GM12892 (cell line): ENCODE measurements around the gene PLBD2.
A peak's percentile ranks its signal among the peaks of the same experiment; 100 is the strongest.

Source experiments
- DNase-seq: peaks from one replicate; pipeline ENCODE4 v3.0.0; 2011; ENCODE audit not compliant: insufficient read length
- FAIRE-seq: peaks from 2 replicates; lab custom pipeline; 2011; peaks lifted over from hg19 to GRCh38; lab: Jason Lieb, UNC
- POLR2A ChIP-seq: IDR thresholded peaks from 2 replicates; pipeline ENCODE4 v1.6.1; 2011; ENCODE audit warnings: low read depth, low read length, control low read depth
- POLR2AphosphoS5 ChIP-seq: IDR thresholded peaks from 2 replicates; pipeline ENCODE4 v1.6.1; 2011; ENCODE audit warnings: low read depth, low read length, control low read depth
- TAF1 ChIP-seq: IDR thresholded peaks from 2 replicates; pipeline ENCODE4 v1.6.1; 2011; ENCODE audit warnings: low read depth, mild to moderate bottlenecking, control low read depth, low read length, borderline replicate concordance

Gene PLBD2

DNA sequence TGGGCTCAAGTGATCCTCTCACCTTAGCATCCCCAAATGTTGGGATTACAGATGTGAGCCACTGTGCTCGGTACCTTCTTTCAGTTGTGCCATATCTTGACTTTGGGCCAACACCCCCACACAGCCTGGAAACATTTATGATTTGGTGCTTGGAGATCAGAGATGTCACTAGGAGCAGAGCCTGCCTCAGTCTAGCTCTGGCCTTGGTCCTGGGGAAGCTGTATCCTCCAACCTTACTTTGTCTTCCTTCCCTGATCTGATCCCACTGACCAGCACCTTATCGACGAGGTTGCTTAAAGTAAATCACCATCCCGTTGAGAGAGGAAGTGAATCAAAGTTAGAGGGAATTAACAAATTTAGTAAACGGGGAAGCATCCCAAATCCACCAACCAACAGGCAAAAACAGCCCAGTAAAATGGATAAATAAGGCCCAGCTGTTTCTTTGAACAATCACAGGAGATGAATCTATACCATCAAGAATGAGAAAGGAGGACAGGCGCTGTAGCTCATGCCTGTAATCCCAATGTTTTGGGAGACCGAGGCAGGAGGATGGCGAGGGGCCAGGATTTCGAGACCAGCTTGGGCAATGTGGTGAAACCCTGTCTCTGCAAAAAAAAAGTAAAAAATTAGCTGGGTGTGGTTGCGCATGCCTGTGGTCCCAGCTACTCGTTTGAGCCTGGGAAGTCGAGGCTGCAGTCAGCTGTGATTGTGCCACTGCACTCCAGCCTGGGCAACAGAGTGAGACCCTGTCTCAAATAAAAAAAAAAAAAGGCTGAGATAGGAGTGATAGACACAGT is 3.4 kb downstream of the PLBD2 start:
- DNase-seq = no peak
- TF ChIP-seq POLR2A (no peak), POLR2AphosphoS5 (no peak), TAF1 (no peak)
- no peak for FAIRE-seq

DNA sequence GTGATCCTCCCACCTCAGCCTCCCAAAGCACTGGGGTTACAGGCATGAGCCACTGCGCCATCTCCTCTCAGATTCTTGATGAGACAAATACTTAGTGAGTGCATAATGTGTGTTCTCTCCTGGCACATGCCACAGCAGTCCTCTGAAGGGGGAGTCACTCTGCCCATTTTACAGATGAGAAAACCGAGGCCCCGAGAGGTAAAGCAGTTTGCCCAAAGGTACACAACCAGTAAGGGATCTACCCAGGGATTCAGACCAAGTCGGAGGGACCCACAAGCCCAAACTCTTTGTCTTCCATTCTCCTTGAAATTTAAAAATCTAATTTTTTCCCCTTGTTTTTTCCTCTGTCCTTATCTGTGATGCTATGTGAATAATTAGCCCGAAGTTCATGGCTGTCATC is 6.3 kb downstream of the PLBD2 start:
- TF ChIP-seq TAF1 = no peak
- no peak for DNase-seq
- FAIRE-seq = no peak

DNA sequence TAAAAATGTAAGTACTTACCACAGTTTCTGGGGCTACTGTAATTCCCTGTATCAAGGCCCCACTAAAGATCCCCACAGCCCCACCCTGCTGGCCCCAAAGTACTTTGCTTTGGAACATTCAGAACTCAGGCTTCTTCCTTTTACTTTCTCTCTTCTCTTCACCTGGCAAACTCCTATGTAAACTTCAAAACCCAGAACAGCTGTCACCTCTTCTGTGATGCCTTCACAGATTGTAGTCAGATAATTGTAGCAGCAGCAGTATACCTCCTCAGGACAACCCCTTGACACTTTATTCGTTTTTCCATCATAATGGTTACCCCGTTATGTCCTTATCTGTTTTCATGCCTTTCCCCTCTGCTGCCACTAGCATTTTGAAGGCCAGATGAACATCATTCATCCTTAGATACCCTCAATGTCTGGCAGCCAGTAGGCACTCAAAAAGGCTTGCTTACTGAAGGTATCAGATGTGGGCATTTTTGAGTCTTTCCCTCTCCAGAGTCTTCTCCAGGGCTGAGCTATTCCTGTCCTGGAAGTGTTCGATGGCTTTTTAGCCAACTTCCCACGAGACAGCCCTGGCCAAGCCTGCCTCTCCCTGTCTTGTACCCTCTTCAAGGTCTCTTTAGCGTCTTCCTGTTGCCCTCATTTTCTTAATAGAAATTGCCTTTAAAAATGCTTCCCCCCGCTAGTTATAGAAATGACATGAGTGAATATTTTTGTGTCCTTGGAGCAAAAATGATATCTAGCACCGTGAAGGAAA is 7.4 kb downstream of the PLBD2 start:
- TF ChIP-seq TAF1 (no peak), POLR2A (no peak), POLR2AphosphoS5 (no peak)
- no peak for DNase-seq
- FAIRE-seq = no peak

DNA sequence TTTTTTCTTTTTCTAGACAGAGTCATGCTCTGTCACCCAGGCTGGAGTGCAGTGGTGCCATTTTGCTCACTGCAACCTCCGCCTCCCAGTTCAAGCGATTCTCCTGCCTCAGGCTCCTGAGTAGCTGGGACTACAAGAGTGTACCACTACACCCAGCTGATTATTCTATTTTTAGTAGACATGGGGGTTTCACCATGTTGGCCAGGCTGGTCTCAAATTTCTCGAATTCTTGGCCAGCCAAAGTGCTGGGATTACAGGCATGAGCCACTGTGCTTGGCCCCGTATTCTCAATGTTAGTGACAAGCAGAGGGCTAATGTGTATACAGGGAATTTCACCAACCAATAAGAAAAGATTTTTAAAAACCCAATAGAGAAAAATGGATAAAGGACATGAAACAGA is 8.4 kb downstream of the PLBD2 start:
- TF ChIP-seq TAF1 = no peak
- no peak for DNase-seq
- FAIRE-seq = no peak

DNA sequence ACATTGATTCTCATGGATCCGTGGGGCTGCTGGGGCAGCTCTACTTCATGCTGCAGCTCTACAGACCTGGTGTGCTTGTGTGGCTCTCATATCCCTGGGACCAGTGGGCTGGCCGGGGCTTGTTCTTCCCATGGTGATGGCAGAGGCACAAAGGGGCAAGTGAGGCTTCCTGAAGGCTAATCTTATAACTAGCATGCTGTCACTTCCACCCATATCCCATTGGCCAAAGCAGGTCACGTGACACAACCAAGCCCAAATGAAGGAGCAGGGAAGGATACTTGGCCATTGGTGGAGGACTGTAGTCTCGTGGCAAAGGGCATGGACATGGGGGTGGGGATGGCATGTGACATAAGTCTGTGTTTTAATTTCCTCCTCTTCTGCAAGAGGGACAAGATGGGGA is 9.9 kb downstream of the PLBD2 start:
- TF ChIP-seq TAF1 = no peak
- TF ChIP-seq POLR2A = no peak
- TF ChIP-seq POLR2AphosphoS5 = no peak
- no peak for DNase-seq
- FAIRE-seq = peak; percentile 17

DNA sequence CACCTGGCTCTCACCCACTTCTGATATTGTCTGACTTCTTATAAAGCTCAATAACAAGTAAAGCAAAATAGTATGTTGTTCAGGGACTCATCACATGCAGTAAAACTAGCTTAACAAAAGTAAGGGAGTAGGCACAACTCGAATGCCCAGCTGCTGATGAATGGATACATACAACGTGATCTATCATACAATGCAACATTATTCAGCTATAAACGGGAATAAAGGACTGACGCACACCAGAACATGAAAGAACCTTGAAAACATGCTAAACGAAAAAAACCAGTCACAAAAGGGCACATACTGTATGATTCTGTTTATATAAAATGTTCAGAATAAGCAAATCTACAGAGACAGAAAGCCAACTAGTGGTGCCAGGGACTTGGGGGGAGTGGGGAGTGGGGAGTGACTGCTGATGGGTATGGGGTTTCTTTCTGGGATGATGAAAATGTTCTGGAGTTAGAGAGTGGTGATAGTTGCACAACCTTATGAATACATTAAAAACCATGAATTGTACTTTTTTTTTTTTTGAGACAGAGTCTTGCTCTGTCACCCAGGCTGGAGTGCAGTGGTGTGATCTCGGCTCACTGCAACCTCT is 11.1 kb downstream of the PLBD2 start:
- DNase-seq = no peak
- no peak for TF ChIP-seq POLR2AphosphoS5
- no peak for TF ChIP-seq POLR2A
- TF ChIP-seq TAF1 = no peak
- no peak for FAIRE-seq

DNA sequence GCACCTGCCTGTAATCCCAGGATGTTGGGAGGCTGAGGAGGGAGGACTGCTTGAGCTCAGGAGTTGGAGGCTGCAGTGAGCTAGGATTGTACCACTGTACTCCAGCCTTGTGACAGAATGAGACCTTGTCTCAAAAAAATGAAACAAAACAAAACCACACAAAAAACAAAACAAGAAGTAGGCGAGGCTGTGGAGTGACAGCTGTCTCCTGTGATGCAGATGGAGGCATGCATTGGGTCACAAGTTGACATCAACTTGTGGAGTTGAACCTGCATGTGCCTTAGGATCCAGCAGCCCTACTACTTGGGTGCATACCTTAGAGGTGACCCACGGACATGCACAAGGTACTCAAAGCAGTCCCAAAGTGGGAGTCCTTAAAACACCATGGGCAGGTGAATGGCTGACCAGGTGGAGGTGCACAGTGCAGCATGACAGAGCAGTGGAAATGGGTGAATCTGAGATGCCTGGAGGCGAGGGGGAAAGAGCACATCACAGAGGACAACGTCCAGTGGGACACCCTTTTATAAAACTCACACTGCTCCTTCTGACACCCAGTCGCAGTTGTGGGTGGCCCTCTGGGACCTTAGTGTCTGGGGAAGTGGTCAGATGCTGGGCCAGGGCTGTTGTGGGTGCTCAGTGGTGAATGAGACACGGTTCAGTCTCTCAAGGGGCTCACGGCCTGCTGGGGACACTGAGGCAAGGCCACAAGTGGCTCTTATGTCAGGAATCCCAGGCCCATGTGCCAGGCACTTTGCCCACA is 12.7 kb downstream of the PLBD2 start:
- DNase-seq = no peak
- TF ChIP-seq TAF1 (no peak), POLR2A (no peak), POLR2AphosphoS5 (no peak)
- FAIRE-seq = no peak

DNA sequence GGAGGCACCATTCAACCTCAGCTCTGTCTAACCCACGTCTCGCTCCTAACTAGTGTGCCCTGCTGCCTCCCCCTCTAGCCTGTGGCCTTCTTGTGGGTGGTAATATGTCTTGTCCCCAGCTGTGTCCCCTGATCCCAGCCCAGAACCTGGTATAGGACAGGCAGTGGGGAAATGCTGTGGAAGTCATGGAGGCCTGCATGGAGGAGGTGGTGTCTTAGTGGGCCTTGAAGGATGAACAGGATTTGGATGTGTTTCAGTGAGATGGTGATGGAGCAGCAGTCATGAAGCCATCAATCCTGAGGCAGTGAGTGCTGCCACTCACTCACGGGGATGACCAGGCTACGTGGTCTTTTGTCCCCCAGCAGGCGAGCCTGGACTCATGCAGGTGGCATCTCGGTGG is 13.4 kb downstream of the PLBD2 start:
- DNase-seq (no peak), FAIRE-seq (no peak)

DNA sequence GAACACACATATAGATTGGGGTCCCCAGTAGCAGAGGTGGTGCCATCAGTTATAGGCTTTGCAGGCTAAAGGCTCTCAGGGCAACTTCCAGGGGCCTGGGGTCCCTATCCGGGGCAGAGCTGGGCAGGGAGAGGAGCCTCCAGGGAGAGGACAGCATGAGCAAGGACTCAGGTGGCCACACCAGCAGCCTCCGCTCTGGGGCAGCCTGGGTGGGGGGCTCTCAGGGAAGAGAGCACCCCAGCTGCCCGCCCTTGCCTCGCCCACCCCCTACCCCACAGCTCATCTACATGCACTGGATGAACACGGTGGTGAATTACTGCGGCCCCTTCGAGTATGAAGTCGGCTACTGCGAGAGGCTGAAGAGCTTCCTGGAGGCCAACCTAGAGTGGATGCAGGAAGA is 14.0 kb downstream of the PLBD2 start:
- DNase-seq (no peak), FAIRE-seq (no peak)
- no peak for TF ChIP-seq POLR2A
- TF ChIP-seq POLR2AphosphoS5 = no peak
- no peak for TF ChIP-seq TAF1

More for the DNA sequence above, 13.4 kb downstream of the PLBD2 start:
- no peak for TF ChIP-seq POLR2AphosphoS5
- TF ChIP-seq POLR2A = no peak
- no peak for TF ChIP-seq TAF1

DNA sequence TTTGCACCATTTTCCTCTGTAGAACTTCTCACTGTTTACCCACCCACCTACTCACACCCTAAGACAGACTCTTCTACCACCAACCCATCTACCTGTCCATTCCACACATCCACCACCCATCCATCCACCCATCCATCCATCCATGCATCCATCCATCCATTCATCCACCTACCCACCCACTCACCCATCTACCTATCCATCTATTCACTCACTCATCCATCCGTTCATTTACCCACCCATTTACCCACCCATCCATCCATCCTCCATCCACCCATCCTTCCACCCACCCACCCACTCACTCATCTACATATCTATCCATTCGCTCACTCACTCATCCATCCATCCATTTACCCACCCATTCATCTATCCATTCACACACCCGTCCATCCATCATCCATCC is 15.1 kb downstream of the PLBD2 start:
- no peak for TF ChIP-seq POLR2A
- no peak for TF ChIP-seq TAF1
- TF ChIP-seq POLR2AphosphoS5 = no peak
- FAIRE-seq (no peak), DNase-seq (no peak)

DNA sequence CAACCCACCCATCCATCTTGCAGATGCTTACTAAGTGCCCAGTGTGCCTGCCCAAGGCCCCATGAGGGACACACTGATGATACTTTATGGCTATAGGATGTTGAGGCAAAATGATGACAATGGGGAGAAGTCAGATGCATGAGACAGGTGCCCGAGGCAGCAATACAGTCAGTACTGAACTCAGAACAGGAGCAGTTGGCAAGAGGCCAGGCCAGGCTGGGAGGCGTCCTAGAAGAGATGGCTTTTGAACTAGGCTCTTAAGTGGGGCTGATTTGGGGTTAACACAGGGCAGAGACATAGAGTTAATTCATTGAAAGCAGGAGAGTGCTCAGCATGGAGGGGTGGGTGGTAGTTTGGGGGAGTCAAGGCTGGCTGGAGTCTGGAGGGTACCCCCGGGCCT is 15.6 kb downstream of the PLBD2 start:
- TF ChIP-seq POLR2A (no peak), TAF1 (no peak), POLR2AphosphoS5 (no peak)
- DNase-seq (no peak), FAIRE-seq (no peak)

DNA sequence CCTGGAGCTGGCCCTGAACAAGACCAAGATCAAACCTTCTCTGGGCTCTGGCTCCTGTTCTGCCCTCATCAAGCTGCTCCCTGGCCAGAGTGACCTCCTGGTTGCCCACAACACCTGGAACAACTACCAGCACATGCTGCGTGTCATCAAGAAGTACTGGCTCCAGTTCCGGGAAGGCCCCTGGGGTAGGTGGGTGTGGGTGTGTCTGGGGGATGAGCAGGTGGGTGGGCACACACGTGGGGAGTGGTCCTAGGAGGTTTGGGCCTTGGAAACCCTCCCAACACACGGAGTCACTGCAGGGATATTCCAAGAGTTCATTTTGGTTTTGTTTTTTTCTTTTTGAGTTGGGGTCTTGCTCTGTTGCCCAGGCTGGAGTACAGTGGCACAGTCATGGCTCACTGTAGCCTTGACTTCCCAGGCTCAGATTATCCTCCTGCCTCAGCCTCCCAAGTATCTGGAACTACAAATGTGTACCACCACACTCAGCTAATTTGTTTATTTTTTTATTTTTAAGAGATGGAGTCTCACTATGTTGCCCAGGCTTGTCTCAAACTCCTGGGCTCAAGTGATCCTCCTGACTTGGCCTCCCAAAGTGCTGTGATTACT is 16.5 kb downstream of the PLBD2 start:
- DNase-seq (no peak), FAIRE-seq (no peak)
- TF ChIP-seq POLR2A (no peak), POLR2AphosphoS5 (no peak), TAF1 (no peak)
